ENCODE data around the gene CSNK2A1.

DNA sequence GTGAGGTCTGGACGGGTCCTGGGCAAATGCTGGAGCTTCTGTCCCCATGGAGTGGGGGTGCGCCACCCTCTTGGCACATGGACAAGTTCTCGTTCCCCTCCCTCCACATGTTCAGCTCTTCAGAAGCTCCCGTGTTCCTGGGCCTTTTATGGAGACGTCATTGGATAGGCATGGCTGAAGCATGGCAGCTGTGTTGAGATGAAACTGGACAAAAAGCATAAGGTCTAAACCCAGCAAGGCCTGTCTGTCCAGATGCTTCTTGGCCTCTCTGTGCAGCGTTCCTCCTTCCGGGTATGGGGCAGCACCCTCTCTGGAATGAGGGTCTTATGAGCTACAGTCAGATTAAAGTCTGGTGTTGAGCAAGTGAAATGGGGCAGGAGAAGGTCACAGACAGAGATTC lies 108.0 kb downstream of the CSNK2A1 start:
- TF ChIP-seq, protein P1, sequence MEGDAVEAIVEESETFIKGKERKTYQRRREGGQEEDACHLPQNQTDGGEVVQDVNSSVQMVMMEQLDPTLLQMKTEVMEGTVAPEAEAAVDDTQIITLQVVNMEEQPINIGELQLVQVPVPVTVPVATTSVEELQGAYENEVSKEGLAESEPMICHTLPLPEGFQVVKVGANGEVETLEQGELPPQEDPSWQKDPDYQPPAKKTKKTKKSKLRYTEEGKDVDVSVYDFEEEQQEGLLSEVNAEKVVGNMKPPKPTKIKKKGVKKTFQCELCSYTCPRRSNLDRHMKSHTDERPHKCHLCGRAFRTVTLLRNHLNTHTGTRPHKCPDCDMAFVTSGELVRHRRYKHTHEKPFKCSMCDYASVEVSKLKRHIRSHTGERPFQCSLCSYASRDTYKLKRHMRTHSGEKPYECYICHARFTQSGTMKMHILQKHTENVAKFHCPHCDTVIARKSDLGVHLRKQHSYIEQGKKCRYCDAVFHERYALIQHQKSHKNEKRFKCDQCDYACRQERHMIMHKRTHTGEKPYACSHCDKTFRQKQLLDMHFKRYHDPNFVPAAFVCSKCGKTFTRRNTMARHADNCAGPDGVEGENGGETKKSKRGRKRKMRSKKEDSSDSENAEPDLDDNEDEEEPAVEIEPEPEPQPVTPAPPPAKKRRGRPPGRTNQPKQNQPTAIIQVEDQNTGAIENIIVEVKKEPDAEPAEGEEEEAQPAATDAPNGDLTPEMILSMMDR (IDR thresholded peaks at IDR 0.05) = no peak
- no peak for TF ChIP-seq POLR2A (IDR thresholded peaks at IDR 0.05)

Data from adrenal gland (tissue), 5 donors.